ENCODE results near the gene SHROOM4. TPM values are rescaled to one million over a fixed set of nuclear protein-coding genes. Genes with fewer than 3 reads are reported as not detected.

The SHROOM4 gene
- total RNA-seq, 1 experiment from 2014 or later, result 0.05 TPM

DNA sequence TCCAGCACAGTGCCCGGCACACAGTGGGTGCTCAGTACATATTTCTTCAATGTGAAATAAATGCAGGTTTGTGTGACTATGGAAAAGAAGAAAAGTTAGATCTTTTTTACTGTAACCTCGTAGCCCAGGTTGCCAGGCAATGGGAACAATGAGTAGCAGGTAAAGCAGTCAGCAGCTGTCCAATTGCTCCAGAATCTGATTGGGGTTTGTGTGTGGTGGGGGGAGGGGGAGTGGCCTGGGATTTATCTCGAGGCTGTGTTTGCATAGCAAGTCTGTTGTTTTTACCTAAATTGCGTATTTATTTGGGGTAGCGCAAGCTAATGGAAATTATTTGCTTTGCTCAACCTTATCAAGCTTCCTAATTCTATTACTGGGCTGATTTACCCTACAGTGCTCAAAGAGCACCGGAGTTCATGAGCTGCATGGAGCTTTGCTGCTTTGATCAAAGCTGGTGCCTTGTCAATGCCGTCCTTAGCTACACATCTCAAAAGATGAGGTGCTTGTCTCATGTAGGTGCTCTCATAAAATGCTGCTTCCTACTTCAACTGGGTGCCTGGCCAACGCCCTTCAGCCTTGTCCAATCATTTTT, 198.3 kb downstream of the SHROOM4 start:
- H3K36me3 ChIP-seq (ENCODE audit: control insufficient read depth in 1 of 2, insufficient read depth in 2 of 2, low read length in 2 of 2), result no peaks in the 10 kb centered on the region
- ChIA-PET RAD21 (ENCODE audit: low non-redundant PET in 1 of 2, low total read pairs in 2 of 2, uncharacterized antibody in 2 of 2, unreplicated experiment in 2 of 2) (interaction anchor here in 1 of 2 experiments (0.5 kb wide), 1 partner anchor 15 kb away, joined by 4 read pairs; no protein-coding TSS in a partner anchor), CTCF (no interaction called here), POLR2A (no interaction called here)
- H3K9me2 ChIP-seq (ENCODE audit: insufficient read depth), result no peaks in the 10 kb centered on the region
- no peak for DNase-seq (ENCODE audit: low read depth, low spot score)
- no peak overlapping the region for H3K9ac ChIP-seq (ENCODE audit: low read length)
- no peak overlapping the region for H3K4me3 ChIP-seq (replicated peaks in 1 of 2; ENCODE audit: low read depth in 1 of 2, low read length in 2 of 2)
- no peak overlapping the region for H3K4me2 ChIP-seq (ENCODE audit: low read length)
- no peaks in the 10 kb centered on the region for H3K27me3 ChIP-seq (ENCODE audit: insufficient read depth, low read length)
- no peak for ATAC-seq
- no peaks in the 10 kb centered on the region for H3K4me1 ChIP-seq (ENCODE audit: control insufficient read depth in 1 of 2, insufficient read depth in 2 of 2, low read length in 2 of 2)
- no peak for TF ChIP-seq CEBPB (IDR thresholded peaks at IDR 0.05; ENCODE audit: low read depth)
- TF ChIP-seq, protein P1, sequence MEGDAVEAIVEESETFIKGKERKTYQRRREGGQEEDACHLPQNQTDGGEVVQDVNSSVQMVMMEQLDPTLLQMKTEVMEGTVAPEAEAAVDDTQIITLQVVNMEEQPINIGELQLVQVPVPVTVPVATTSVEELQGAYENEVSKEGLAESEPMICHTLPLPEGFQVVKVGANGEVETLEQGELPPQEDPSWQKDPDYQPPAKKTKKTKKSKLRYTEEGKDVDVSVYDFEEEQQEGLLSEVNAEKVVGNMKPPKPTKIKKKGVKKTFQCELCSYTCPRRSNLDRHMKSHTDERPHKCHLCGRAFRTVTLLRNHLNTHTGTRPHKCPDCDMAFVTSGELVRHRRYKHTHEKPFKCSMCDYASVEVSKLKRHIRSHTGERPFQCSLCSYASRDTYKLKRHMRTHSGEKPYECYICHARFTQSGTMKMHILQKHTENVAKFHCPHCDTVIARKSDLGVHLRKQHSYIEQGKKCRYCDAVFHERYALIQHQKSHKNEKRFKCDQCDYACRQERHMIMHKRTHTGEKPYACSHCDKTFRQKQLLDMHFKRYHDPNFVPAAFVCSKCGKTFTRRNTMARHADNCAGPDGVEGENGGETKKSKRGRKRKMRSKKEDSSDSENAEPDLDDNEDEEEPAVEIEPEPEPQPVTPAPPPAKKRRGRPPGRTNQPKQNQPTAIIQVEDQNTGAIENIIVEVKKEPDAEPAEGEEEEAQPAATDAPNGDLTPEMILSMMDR (IDR thresholded peaks at IDR 0.05 in 2 of 3, conservative IDR thresholded peaks at IDR 0.05 in 1 of 3; ENCODE audit: borderline replicate concordance in 1 of 3, insufficient read depth in 1 of 3, low read depth in 2 of 3, low read length in 2 of 3), result no peak
- BruUV-seq (replicated peaks), result no TSS peak
- no peaks in the 10 kb centered on the region for H3K9me3 ChIP-seq (ENCODE audit: control insufficient read depth in 1 of 2, insufficient read depth in 1 of 2, low read depth in 1 of 2, low read length in 2 of 2)
- intact Hi-C loops (cut with micrococcal nuclease), result no loop called here
- no peak overlapping the region for H3K27ac ChIP-seq (ENCODE audit: low read depth, low read length)
- no peak overlapping the region for H2AFZ ChIP-seq (ENCODE audit: low read depth, low read length, poor library complexity, severe bottlenecking)
- no peaks in the 10 kb centered on the region for H4K20me1 ChIP-seq (ENCODE audit: insufficient read depth)
- no peaks in the 10 kb centered on the region for H3K79me2 ChIP-seq (ENCODE audit: insufficient read depth, low read length)

DNA sequence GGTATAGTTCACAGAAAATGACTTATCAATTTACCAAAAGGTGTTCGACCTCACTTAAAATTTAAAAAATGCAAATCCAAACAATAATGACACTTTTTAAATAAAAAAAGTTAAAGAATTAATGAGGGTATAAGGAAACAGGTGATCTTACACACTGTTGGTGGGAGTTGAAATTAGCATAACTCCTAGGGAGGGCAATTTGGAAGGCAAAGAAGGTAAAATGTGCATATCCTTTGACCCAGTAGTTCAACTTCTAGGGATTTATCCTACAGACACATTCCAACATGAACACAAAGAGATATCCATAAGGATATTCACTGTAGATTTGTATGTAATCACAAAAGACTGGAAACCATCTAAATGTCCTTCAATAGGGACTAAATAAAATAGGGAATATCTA, 199.5 kb downstream of the SHROOM4 start:
- H3K4me2 ChIP-seq (ENCODE audit: low read length), result no peak overlapping the region
- ATAC-seq, result no peak

More for the DNA sequence above, 199.5 kb downstream of the SHROOM4 start:
- H3K4me1 ChIP-seq (ENCODE audit: control insufficient read depth in 1 of 2, insufficient read depth in 2 of 2, low read length in 2 of 2), result no peaks in the 10 kb centered on the region
- H3K27me3 ChIP-seq (ENCODE audit: insufficient read depth, low read length), result no peaks in the 10 kb centered on the region
- no peak overlapping the region for H3K27ac ChIP-seq (ENCODE audit: low read depth, low read length)
- H3K4me3 ChIP-seq (replicated peaks in 1 of 2; ENCODE audit: low read depth in 1 of 2, low read length in 2 of 2), result no peak overlapping the region
- H3K9ac ChIP-seq (ENCODE audit: low read length), result no peak overlapping the region
- CTCF ChIA-PET, result no interaction called here
- H3K36me3 ChIP-seq (ENCODE audit: control insufficient read depth in 1 of 2, insufficient read depth in 2 of 2, low read length in 2 of 2), result no peaks in the 10 kb centered on the region
- no TSS peak for BruUV-seq (replicated peaks)
- H3K9me2 ChIP-seq (ENCODE audit: insufficient read depth), result no peaks in the 10 kb centered on the region
- no peak for TF ChIP-seq EGR1 (IDR thresholded peaks at IDR 0.05; ENCODE audit: low read depth)
- no peak for TF ChIP-seq CBX3 (IDR thresholded peaks at IDR 0.05; ENCODE audit: low read depth)
- TF ChIP-seq CEBPB (IDR thresholded peaks at IDR 0.05; ENCODE audit: low read depth), result no peak
- TF ChIP-seq, protein P2, sequence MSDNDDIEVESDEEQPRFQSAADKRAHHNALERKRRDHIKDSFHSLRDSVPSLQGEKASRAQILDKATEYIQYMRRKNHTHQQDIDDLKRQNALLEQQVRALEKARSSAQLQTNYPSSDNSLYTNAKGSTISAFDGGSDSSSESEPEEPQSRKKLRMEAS (IDR thresholded peaks at IDR 0.05), result no peak
- TF ChIP-seq RAD21 (IDR thresholded peaks at IDR 0.05; ENCODE audit: low read depth), result no peak
- TF ChIP-seq YY1 (IDR thresholded peaks at IDR 0.05; ENCODE audit: extremely low read depth, insufficient replicate concordance, low read depth, low read length), result no peak
- TF ChIP-seq SP1 (IDR thresholded peaks at IDR 0.05; ENCODE audit: low read depth), result no peak
- no peak for TF ChIP-seq ZFX (IDR thresholded peaks at IDR 0.05)
- TF ChIP-seq, protein P3, sequence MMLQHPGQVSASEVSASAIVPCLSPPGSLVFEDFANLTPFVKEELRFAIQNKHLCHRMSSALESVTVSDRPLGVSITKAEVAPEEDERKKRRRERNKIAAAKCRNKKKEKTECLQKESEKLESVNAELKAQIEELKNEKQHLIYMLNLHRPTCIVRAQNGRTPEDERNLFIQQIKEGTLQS (IDR thresholded peaks at IDR 0.05), result no peak
- no peak for TF ChIP-seq SRF (IDR thresholded peaks at IDR 0.05; ENCODE audit: low read depth)
- TF ChIP-seq ZNF274 (IDR thresholded peaks at IDR 0.05; ENCODE audit: low read depth, low read length), result no peak
- intact Hi-C loops (cut with micrococcal nuclease), result no loop called here
- POLR2A ChIA-PET, result no interaction called here
- H4K20me1 ChIP-seq (ENCODE audit: insufficient read depth), result no peaks in the 10 kb centered on the region
- no peaks in the 10 kb centered on the region for H3K79me2 ChIP-seq (ENCODE audit: insufficient read depth, low read length)
- no peak overlapping the region for H2AFZ ChIP-seq (ENCODE audit: low read depth, low read length, poor library complexity, severe bottlenecking)
- no peak for DNase-seq (ENCODE audit: low read depth, low spot score)
- H3K9me3 ChIP-seq (ENCODE audit: control insufficient read depth in 1 of 2, insufficient read depth in 1 of 2, low read depth in 1 of 2, low read length in 2 of 2), result no peaks in the 10 kb centered on the region
- RAD21 ChIA-PET (ENCODE audit: low non-redundant PET in 1 of 2, low total read pairs in 2 of 2, uncharacterized antibody in 2 of 2, unreplicated experiment in 2 of 2), result no interaction called here
